ENCODE measurements around the gene PDE4A. TPM values are rescaled to one million over a fixed set of nuclear protein-coding genes. Genes with fewer than 3 reads are reported as not detected.
A peak's percentile ranks its signal among the peaks of the same experiment; 100 is the strongest.

Gene PDE4A
- total and polyA plus RNA-seq, 3 donors from 2014 or later = 20.1 to 35.4 (median 35.0) TPM

DNA sequence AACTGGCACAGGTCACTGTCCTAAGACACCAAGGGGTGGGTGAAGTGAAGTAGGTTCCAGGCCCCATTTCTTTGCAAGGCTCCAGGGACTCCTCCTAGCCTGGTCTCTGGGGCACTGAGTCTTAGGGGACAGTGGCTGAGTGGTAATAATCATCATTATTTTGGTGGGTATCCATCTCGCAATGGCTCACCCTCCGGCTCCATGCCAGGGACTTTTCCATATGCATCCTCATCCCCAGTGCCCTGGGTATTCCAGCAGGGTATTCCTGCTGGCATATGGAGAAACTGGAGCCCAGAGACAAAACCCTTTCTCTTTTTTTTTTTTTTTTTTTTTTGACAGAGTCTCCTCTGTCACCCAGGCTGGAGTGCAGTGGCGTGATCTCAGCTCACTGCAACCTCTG, 2.5 kb downstream of the PDE4A start:
- H3K36me3 ChIP-seq (ENCODE audit: low read depth, missing control alignments) = no peaks in the 10 kb centered on the region
- no peaks in the 10 kb centered on the region for H3K9me3 ChIP-seq
- H3K4me3 ChIP-seq = no peak overlapping the region
- H3K27ac ChIP-seq = no peak overlapping the region
- no peaks in the 10 kb centered on the region for H3K27me3 ChIP-seq
- intact Hi-C loops (cut with DNase I; ENCODE audit: low total_unique reads) = no loop called here
- WGBS, 2 donors = 67% methylated on average over 3 of the region's 3 CpGs; no CpG with 5 or more reads in 1 of the 2 donors
- TF ChIP-seq POLR2A (IDR thresholded peaks at IDR 0.05) = no peak
- TF ChIP-seq, protein P1, sequence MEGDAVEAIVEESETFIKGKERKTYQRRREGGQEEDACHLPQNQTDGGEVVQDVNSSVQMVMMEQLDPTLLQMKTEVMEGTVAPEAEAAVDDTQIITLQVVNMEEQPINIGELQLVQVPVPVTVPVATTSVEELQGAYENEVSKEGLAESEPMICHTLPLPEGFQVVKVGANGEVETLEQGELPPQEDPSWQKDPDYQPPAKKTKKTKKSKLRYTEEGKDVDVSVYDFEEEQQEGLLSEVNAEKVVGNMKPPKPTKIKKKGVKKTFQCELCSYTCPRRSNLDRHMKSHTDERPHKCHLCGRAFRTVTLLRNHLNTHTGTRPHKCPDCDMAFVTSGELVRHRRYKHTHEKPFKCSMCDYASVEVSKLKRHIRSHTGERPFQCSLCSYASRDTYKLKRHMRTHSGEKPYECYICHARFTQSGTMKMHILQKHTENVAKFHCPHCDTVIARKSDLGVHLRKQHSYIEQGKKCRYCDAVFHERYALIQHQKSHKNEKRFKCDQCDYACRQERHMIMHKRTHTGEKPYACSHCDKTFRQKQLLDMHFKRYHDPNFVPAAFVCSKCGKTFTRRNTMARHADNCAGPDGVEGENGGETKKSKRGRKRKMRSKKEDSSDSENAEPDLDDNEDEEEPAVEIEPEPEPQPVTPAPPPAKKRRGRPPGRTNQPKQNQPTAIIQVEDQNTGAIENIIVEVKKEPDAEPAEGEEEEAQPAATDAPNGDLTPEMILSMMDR (IDR thresholded peaks at IDR 0.05) = no peak
- DNase-seq = no peak
- peaks cover 10% of the 10 kb centered on the region for H3K4me1 ChIP-seq

DNA sequence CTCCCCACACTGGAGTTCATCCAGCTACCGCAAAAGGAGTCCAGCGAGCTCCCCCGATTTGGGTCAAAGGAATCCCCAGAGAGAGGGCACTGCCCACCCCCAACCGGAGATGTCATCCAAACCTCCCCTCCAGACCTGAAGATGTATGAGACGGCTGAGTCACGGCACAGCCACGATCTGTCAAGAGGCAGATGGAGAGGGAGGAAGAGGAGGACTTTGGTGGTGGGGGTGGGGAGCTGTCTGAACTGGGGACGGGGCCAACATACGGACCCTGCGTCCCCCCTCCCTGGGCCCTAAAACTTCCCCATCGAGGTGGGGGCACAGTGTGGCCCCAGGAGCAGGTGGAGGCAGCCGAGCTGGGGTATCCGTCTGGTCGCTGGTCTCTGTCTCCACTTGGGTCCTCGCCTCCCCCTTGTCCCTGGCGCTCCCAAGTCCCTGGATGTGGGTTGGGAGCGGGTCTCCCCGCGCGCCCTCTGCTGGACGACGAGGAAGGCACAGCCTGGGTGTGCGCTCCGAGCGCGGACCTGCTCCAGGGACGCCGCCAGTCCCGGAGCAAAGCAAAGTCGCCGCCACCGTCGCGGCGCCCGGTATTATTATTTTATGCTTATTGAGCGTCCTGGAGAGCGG, 3.8 kb downstream of the PDE4A start:
- Histone ChIP-seq H3K27me3 (no peaks in the 10 kb centered on the region), H3K4me1 (peaks cover 10% of the 10 kb centered on the region), H3K36me3 (ENCODE audit: low read depth, missing control alignments) (no peaks in the 10 kb centered on the region), H3K4me3 (peak overlapping the region; percentile 5 to 14), H3K9me3 (no peaks in the 10 kb centered on the region), H3K27ac (no peak overlapping the region)
- 3 to 9% methylated on average over 7 to 38 of the region's 38 CpGs for WGBS, 2 donors
- intact Hi-C loops (cut with DNase I; ENCODE audit: low total_unique reads) = no loop called here
- DNase-seq = peak; percentile 85
- TF ChIP-seq POLR2A (IDR thresholded peaks at IDR 0.05) = no peak
- TF ChIP-seq, protein P1 (IDR thresholded peaks at IDR 0.05) = peak; percentile 49 to 92 (median 74)

DNA sequence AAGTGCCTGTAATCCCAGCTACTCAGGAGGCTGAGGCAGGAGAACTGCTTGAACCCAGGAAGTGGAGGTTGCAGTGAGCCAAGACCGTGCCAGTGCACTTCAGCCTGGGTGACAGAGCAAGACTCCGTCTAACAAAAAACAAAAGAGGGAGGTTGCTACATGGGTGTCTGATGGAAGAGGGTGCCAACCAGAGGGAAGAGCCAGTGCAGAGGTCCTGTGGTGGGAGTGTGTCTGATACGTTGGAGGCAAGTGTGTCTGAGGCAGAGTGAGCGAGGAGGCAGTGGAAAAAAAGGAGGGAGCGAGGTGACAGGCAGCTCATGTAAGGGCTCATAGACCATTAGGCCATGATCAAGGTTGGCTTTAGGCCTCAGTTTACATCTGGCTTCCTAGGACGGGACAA, 6.8 kb downstream of the PDE4A start:
- H3K4me3 ChIP-seq = no peak overlapping the region
- H3K4me1 ChIP-seq = peaks cover 10% of the 10 kb centered on the region
- H3K36me3 ChIP-seq (ENCODE audit: low read depth, missing control alignments) = no peaks in the 10 kb centered on the region
- no peaks in the 10 kb centered on the region for H3K27me3 ChIP-seq
- no peak overlapping the region for H3K27ac ChIP-seq
- no peaks in the 10 kb centered on the region for H3K9me3 ChIP-seq
- WGBS, 2 donors = 86 to 92% methylated on average over 6 of the region's 6 CpGs
- no peak for TF ChIP-seq POLR2A (IDR thresholded peaks at IDR 0.05)
- TF ChIP-seq, protein P1 (IDR thresholded peaks at IDR 0.05) = no peak
- no peak for DNase-seq
- intact Hi-C loops (cut with DNase I; ENCODE audit: low total_unique reads) = no loop called here

DNA sequence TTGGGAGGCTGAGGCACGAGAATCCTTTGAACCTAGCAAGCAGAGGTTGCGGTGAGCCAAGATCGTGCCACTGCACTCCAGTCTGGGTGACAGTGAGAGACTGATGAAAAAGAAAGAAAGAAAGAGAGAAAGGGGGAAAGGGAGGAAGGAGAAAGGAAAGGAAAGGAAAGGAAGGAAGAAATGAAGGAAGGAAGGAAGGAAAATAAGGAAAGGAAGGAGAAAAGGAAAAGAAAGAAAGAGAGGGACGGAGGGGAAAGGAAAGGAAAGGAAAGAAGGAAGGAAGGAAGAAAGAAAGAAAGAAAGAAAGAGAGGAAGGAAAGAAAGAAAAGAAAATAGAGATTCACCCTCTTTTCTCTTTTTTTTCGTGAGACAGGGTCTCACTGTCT, 8.7 kb downstream of the PDE4A start:
- peaks cover 9% of the 10 kb centered on the region for H3K4me1 ChIP-seq
- no peak for DNase-seq
- H3K27ac ChIP-seq = no peak overlapping the region
- H3K36me3 ChIP-seq (ENCODE audit: low read depth, missing control alignments) = no peaks in the 10 kb centered on the region
- H3K9me3 ChIP-seq = no peaks in the 10 kb centered on the region
- 74 to 78% methylated on average over 5 of the region's 5 CpGs for WGBS, 2 donors
- intact Hi-C loops (cut with DNase I; ENCODE audit: low total_unique reads) = no loop called here
- no peaks in the 10 kb centered on the region for H3K27me3 ChIP-seq
- TF ChIP-seq POLR2A (IDR thresholded peaks at IDR 0.05) = no peak
- TF ChIP-seq, protein P1 (IDR thresholded peaks at IDR 0.05) = no peak
- no peak overlapping the region for H3K4me3 ChIP-seq

All from testis (tissue), 3 donors.